C4-2B (cell line): ENCODE results near the gene TTLL5.

Experiments
- H3K27ac ChIP-seq: fragments of 450-650 bp; 2 replicates; pipeline ENCODE4 v1.5.1; 2017
- CTCF ChIP-seq: fragments of 450-650 bp; conservative IDR thresholded peaks from 2 replicates; pipeline ENCODE4 v1.5.1; 2017; ENCODE audit warnings: mild to moderate bottlenecking
- ZFX ChIP-seq: fragments of 450-650 bp; IDR thresholded peaks from 2 replicates; pipeline ENCODE4 v1.6.1; 2017

The TTLL5 gene

GRCh38 chr14:75736845-75737485 is 75.9 kb downstream of the TTLL5 start:
- H3K27ac ChIP-seq, result no peak overlapping the region
- TF ChIP-seq CTCF (peak; percentile 11; the same call in 1 of the 2 replicates), ZFX (no peak)

- no peak for TF ChIP-seq CTCF
- TF ChIP-seq ZFX, result no peak
- H3K27ac ChIP-seq, result no peak overlapping the region
Observed at GRCh38 chr14:75738192-75738591, 77.1 kb downstream of the TTLL5 start.

- TF ChIP-seq ZFX (no peak), CTCF (no peak)
- no peak overlapping the region for H3K27ac ChIP-seq
Observed at GRCh38 chr14:75742867-75743266, 81.8 kb downstream of the TTLL5 start.

- no peak for TF ChIP-seq CTCF
- TF ChIP-seq ZFX, result no peak
Observed at GRCh38 chr14:75747899-75748298, 86.9 kb downstream of the TTLL5 start.

GRCh38 chr14:75748336-75748735 is 87.3 kb downstream of the TTLL5 start:
- TF ChIP-seq ZFX, result no peak
- no peak for TF ChIP-seq CTCF
- no peak overlapping the region for H3K27ac ChIP-seq

More at GRCh38 chr14:75747899-75748298, 86.9 kb downstream of the TTLL5 start:
- no peak overlapping the region for H3K27ac ChIP-seq

- no peak for TF ChIP-seq CTCF
- no peak for TF ChIP-seq ZFX
- no peak overlapping the region for H3K27ac ChIP-seq
Observed at GRCh38 chr14:75751296-75751695, 90.2 kb downstream of the TTLL5 start.

GRCh38 chr14:75752086-75752485 is 91.0 kb downstream of the TTLL5 start:
- TF ChIP-seq CTCF (no peak), ZFX (no peak)
- H3K27ac ChIP-seq, result no peak overlapping the region
